Liver (tissue), 9 donors: Measurements from ENCODE around the gene NEK6. TPM values are rescaled to one million over a fixed set of nuclear protein-coding genes. Genes with fewer than 3 reads are reported as not detected.

Experiments used
- DNase-seq: peaks from one replicate; pipeline ENCODE4 v3.0.0-alpha.2; 2017; ENCODE audit warnings: low spot score
- H3K27ac ChIP-seq, 2 donors: one replicate each; pipeline ENCODE4 v1.7.0; 2013; ENCODE audit warnings: inconsistent platforms in 2 of 2, low read length in 2 of 2, control low read depth in 1 of 2, low read depth in 1 of 2, mild to moderate bottlenecking in 1 of 2
- H3K27me3 ChIP-seq, 4 donors: one replicate each; pipeline versions ENCODE4 v1.6.1 to v1.7.0; 2013; ENCODE audit warnings: low read length in 3 of 4, inconsistent platforms in 1 of 4, mild to moderate bottlenecking in 1 of 4, moderate library complexity in 1 of 4; ENCODE audit not compliant: control insufficient read depth in 4 of 4, insufficient read depth in 4 of 4
- H3K36me3 ChIP-seq, 4 donors: one replicate each; pipeline versions ENCODE4 v1.6.1 to v1.7.0; 2013; ENCODE audit warnings: low read length in 3 of 4, mild to moderate bottlenecking in 3 of 4, low read depth in 1 of 4, moderate library complexity in 1 of 4; ENCODE audit not compliant: control insufficient read depth in 4 of 4, insufficient read depth in 3 of 4
- H3K4me1 ChIP-seq, 4 donors: one replicate each; pipeline versions ENCODE4 v1.6.1 to v1.7.0; 2013; ENCODE audit warnings: low read length in 3 of 4, mild to moderate bottlenecking in 3 of 4, moderate library complexity in 1 of 4; ENCODE audit not compliant: control insufficient read depth in 4 of 4, insufficient read depth in 4 of 4
- H3K4me3 ChIP-seq, 3 donors: one replicate each; pipeline versions ENCODE4 v1.6.1 to v1.7.0; 2013; ENCODE audit warnings: low read length in 3 of 3, control low read depth in 1 of 3, low read depth in 1 of 3, mild to moderate bottlenecking in 1 of 3
- H3K9ac ChIP-seq, 2 donors: one replicate each; pipeline ENCODE4 v1.7.0; 2013; ENCODE audit warnings: low read length in 2 of 2, mild to moderate bottlenecking in 2 of 2, moderate library complexity in 2 of 2, control low read depth in 1 of 2, low read depth in 1 of 2
- H3K9me3 ChIP-seq, 4 donors: one replicate each; pipeline versions ENCODE4 v1.6.1 to v1.7.0; 2013; ENCODE audit warnings: low read length in 3 of 4; ENCODE audit not compliant: control insufficient read depth in 4 of 4
- FOXA2 ChIP-seq: IDR thresholded peaks from 2 replicates; pipeline ENCODE4 v1.6.1; 2016; ENCODE audit warnings: antibody characterized with exemption
- GABPA ChIP-seq, 2 donors: IDR thresholded peaks in 1 of 2; conservative IDR thresholded peaks in 1 of 2; 2 replicates each; pipeline ENCODE4 v1.6.1; 2016; ENCODE audit warnings: antibody characterized with exemption in 2 of 2, mild to moderate bottlenecking in 1 of 2, moderate library complexity in 1 of 2
- HNF4A ChIP-seq, 2 donors: conservative IDR thresholded peaks; 2 replicates each; pipeline ENCODE4 v1.6.1; 2016; ENCODE audit warnings: antibody characterized with exemption in 2 of 2, mild to moderate bottlenecking in 2 of 2
- HNF4G ChIP-seq: IDR thresholded peaks from 2 replicates; pipeline ENCODE4 v1.6.1; 2016; ENCODE audit warnings: antibody characterized with exemption
- NR2F2 ChIP-seq: IDR thresholded peaks from 2 replicates; pipeline ENCODE4 v1.6.1; 2016; ENCODE audit warnings: antibody characterized with exemption
- RAD21 ChIP-seq, 2 donors: IDR thresholded peaks; 2 replicates each; pipeline ENCODE4 v1.6.1; 2016; ENCODE audit warnings: antibody characterized with exemption in 2 of 2, mild to moderate bottlenecking in 2 of 2
- TAF1 ChIP-seq: conservative IDR thresholded peaks from 2 replicates; pipeline ENCODE4 v1.6.1; 2016; ENCODE audit warnings: antibody characterized with exemption, mild to moderate bottlenecking
- YY1 ChIP-seq: IDR thresholded peaks from 2 replicates; pipeline ENCODE4 v1.6.1; 2016; ENCODE audit warnings: antibody characterized with exemption, mild to moderate bottlenecking
- WGBS: extraction: QIAGEN DNeasy Blood & Tissue Kit; methylation state at CpG from one replicate; pipeline ENCODE4 v1.1.7; 2013; 5-methylcytosine and 5-hydroxymethylcytosine counted together
- polyA plus RNA-seq, 2 donors: library from polyadenylated mRNA; stranded (reverse) in 1 of 2; unstranded in 1 of 2; fragments of 200-250 nt in 1 of 2; fragments of >200 nt in 1 of 2; fragmentation: Nextera tagmentation in 1 of 2; extraction: Ambion mirVana in 1 of 2; gene quantifications; one replicate each; pipeline versions ENCODE4 v1.2.1 to v1.2.3, GENCODE V29; 2013 to 2015
- total RNA-seq, 2 donors: library from RNA; depleted of rRNA; stranded (reverse); fragments of >200 nt; gene quantifications; one replicate each; pipeline ENCODE4 v1.2.3, GENCODE V29; 2014
- TF ChIP-seq, protein P1 (sequence below): IDR thresholded peaks from 2 replicates; pipeline ENCODE4 v1.6.1; 2016; ENCODE audit warnings: antibody characterized with exemption, mild to moderate bottlenecking
- TF ChIP-seq, protein P2 (sequence below): fragments of 150-350 bp; IDR thresholded peaks from 2 replicates; pipeline ENCODE4 v1.5.1; 2017; ENCODE audit warnings: improper control_type of control experiment, low read depth, low read length; ENCODE audit not compliant: missing input control
- TF ChIP-seq, protein P3 (sequence below): IDR thresholded peaks from 2 replicates; pipeline ENCODE4 v1.6.1; 2016; ENCODE audit warnings: antibody characterized with exemption
- donor health status: healthy.
- donor health status: healthy.
- donor health status: healthy.
- donor health status: healthy.
- donor health status: healthy.

Gene NEK6
- total and polyA plus RNA-seq, 4 donors = 32.5 to 49.7 (median 42.5) TPM

DNA sequence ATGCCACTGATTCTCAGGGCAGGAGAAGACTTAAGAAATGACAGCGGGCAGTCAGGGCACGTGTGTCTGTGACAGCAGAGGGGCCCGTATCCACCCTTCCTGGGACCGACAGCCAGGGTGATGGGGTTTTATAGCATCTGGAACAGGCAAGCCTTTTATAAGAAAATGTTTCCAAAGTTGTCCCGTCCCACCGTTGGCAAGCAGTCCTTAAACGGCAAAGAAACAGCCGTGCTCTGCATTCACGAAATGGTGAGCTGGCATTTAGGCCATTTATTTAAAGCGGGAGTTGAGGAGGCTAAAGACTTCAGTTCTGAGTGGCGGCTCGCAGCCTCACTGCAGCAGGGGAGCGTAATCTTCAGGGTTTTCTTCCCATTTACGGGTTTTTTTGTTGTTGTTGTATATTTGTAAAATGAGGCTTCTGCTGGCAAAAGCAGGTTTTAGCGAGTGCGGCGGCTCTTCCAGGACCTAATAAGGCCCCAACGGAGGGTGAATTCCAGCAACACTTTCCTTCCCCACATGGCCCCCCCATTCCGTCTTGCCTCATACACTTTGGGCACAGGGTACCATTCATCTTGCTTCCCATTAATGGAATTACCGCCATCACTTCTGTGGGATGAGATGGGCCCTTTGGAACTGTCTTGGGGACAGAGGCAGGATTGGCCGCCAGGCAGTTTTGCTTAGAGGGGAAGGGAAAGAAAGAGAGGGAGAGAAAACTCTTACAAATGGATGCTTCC, 15.8 kb downstream of the NEK6 start:
- H3K9me3 ChIP-seq = no peaks in the 10 kb centered on the region
- TF ChIP-seq, protein P1, sequence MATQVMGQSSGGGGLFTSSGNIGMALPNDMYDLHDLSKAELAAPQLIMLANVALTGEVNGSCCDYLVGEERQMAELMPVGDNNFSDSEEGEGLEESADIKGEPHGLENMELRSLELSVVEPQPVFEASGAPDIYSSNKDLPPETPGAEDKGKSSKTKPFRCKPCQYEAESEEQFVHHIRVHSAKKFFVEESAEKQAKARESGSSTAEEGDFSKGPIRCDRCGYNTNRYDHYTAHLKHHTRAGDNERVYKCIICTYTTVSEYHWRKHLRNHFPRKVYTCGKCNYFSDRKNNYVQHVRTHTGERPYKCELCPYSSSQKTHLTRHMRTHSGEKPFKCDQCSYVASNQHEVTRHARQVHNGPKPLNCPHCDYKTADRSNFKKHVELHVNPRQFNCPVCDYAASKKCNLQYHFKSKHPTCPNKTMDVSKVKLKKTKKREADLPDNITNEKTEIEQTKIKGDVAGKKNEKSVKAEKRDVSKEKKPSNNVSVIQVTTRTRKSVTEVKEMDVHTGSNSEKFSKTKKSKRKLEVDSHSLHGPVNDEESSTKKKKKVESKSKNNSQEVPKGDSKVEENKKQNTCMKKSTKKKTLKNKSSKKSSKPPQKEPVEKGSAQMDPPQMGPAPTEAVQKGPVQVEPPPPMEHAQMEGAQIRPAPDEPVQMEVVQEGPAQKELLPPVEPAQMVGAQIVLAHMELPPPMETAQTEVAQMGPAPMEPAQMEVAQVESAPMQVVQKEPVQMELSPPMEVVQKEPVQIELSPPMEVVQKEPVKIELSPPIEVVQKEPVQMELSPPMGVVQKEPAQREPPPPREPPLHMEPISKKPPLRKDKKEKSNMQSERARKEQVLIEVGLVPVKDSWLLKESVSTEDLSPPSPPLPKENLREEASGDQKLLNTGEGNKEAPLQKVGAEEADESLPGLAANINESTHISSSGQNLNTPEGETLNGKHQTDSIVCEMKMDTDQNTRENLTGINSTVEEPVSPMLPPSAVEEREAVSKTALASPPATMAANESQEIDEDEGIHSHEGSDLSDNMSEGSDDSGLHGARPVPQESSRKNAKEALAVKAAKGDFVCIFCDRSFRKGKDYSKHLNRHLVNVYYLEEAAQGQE = no peak
- TF ChIP-seq TAF1 (no peak), GABPA (IDR thresholded peaks at IDR 0.05 in 1 of 2, conservative IDR thresholded peaks at IDR 0.05 in 1 of 2) (no peak)
- H3K4me1 ChIP-seq = peaks cover 18 to 63% (median 39%) of the 10 kb centered on the region in 4 donors
- no peak overlapping the region for H3K27ac ChIP-seq
- no peaks in the 10 kb centered on the region for H3K36me3 ChIP-seq
- DNase-seq = no peak
- H3K9ac ChIP-seq = no peak overlapping the region
- H3K27me3 ChIP-seq = no peaks in the 10 kb centered on the region
- no peak overlapping the region for H3K4me3 ChIP-seq
- WGBS = 94% methylated on average over 21 of the region's 21 CpGs

DNA sequence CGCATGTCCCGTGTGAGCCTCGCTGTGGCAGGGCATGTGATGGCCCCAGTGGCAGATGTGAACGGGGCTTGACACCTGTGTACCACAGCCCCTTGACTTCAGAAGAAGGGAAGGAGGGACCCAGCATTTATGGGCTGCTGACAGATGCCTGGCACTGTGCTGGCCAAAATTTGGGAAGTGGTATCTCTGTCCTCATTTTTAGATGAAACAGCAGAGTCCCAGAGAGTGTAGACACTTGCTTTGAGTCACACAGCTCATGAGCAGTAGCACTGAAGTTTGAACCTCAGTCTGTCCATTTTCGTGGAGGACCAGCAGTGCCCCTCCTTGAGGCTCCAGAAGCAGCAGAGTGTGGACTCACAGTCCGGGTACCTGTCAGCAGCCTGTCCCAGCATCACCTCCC, 16.5 kb downstream of the NEK6 start:
- Histone ChIP-seq H3K4me3 (no peak overlapping the region), H3K36me3 (no peaks in the 10 kb centered on the region), H3K27ac (no peak overlapping the region), H3K27me3 (no peaks in the 10 kb centered on the region), H3K9ac (no peak overlapping the region), H3K9me3 (no peaks in the 10 kb centered on the region), H3K4me1 (peaks cover 20 to 63% (median 41%) of the 10 kb centered on the region in 4 donors)
- no peak for DNase-seq
- 93% methylated on average over 6 of the region's 6 CpGs for WGBS
- no peak for TF ChIP-seq HNF4A (conservative IDR thresholded peaks at IDR 0.05)
- no peak for TF ChIP-seq NR2F2
- TF ChIP-seq YY1 = no peak
- TF ChIP-seq, protein P1 = no peak
- TF ChIP-seq, protein P2, sequence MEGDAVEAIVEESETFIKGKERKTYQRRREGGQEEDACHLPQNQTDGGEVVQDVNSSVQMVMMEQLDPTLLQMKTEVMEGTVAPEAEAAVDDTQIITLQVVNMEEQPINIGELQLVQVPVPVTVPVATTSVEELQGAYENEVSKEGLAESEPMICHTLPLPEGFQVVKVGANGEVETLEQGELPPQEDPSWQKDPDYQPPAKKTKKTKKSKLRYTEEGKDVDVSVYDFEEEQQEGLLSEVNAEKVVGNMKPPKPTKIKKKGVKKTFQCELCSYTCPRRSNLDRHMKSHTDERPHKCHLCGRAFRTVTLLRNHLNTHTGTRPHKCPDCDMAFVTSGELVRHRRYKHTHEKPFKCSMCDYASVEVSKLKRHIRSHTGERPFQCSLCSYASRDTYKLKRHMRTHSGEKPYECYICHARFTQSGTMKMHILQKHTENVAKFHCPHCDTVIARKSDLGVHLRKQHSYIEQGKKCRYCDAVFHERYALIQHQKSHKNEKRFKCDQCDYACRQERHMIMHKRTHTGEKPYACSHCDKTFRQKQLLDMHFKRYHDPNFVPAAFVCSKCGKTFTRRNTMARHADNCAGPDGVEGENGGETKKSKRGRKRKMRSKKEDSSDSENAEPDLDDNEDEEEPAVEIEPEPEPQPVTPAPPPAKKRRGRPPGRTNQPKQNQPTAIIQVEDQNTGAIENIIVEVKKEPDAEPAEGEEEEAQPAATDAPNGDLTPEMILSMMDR = no peak
- TF ChIP-seq, protein P3, sequence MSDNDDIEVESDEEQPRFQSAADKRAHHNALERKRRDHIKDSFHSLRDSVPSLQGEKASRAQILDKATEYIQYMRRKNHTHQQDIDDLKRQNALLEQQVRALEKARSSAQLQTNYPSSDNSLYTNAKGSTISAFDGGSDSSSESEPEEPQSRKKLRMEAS = no peak
- no peak for TF ChIP-seq FOXA2
- no peak for TF ChIP-seq HNF4G
- no peak for TF ChIP-seq RAD21 (IDR thresholded peaks at IDR 0.05)
- TF ChIP-seq GABPA (IDR thresholded peaks at IDR 0.05 in 1 of 2, conservative IDR thresholded peaks at IDR 0.05 in 1 of 2) = no peak
